Esophagus muscularis mucosa (tissue), 2 donors: ENCODE results near the gene FREM1.

Experiments used
- POLR2A ChIP-seq: fragments of 450-650 bp; IDR thresholded peaks from one replicate; pipeline ENCODE4 v1.6.1; 2017; ENCODE audit warnings: antibody characterized with exemption, moderate library complexity, mild to moderate bottlenecking, low read depth
- POLR2AphosphoS5 ChIP-seq, 2 donors: sonication (generic); formaldehyde crosslinking; IDR thresholded peaks; one replicate each; pipeline ENCODE4 v1.6.1; 2017; ENCODE audit warnings: antibody characterized with exemption in 2 of 2

DNA sequence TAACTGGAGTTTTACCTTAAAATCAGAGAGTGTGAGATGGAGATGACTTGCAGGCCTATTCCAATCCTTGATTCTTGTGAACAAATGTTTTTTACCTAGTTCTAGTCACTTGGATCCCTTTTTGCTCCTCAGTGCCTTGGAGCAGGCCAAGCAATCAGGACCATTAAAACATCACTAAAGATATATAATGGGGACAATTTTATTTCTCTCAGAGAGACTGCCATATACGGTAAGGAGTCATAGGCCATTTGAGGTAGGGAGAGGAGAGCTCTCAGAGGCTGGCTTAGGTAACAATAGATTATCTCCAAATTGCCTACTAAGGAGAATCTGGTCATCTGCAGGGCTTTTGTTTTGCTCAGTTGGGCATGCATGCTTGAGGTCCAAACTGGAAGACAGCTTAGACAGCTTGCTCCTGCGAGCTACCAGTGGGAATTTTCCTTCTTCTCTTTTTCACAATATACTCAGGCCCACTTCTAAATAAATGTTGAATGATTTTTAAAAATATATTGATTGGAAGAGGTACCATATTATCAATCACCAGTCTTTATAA, 44.0 kb downstream of the FREM1 start:
- TF ChIP-seq POLR2A: no peak
- no peak for TF ChIP-seq POLR2AphosphoS5 (IDR thresholded peaks at IDR 0.05)
